Keratinocyte (primary cell): Measurements from ENCODE around the gene DSCAML1. TPM values are rescaled to one million over a fixed set of nuclear protein-coding genes. Genes with fewer than 3 reads are reported as not detected.

Experiments
- DNase-seq: peaks from one replicate; pipeline ENCODE4 v3.0.0-alpha.2; 2011; ENCODE audit warnings: low read depth, missing footprints, low spot score
- FAIRE-seq: peaks from 2 replicates; lab custom pipeline; 2011; peaks lifted over from hg19 to GRCh38; lab: Jason Lieb, UNC
- H2AFZ ChIP-seq: 2 replicates; pipeline ENCODE4 v1.6.0; 2012; ENCODE audit warnings: low read length, control low read depth, inconsistent platforms; ENCODE audit not compliant: control insufficient read depth
- H3K27ac ChIP-seq: 2 replicates; pipeline ENCODE4 v1.5.1; 2011; ENCODE audit warnings: low read length; ENCODE audit not compliant: control insufficient read depth, insufficient read depth
- H3K27me3 ChIP-seq: 3 replicates; pipeline ENCODE4 v1.6.0; 2011; ENCODE audit warnings: low read length; ENCODE audit not compliant: control insufficient read depth, insufficient read depth; ENCODE audit errors: extremely low read depth
- H3K36me3 ChIP-seq, 2 experiments: 2 replicates in 1 of 2; 3 replicates in 1 of 2; pipeline ENCODE4 v1.5.1; 2011; ENCODE audit warnings: low read length in 2 of 2, mild to moderate bottlenecking in 1 of 2; ENCODE audit not compliant: control insufficient read depth in 2 of 2, insufficient read depth in 2 of 2; ENCODE audit errors: extremely low read depth in 1 of 2
- H3K4me1 ChIP-seq: 3 replicates; pipeline ENCODE4 v1.5.1; 2011; ENCODE audit warnings: low read length; ENCODE audit not compliant: control insufficient read depth, insufficient read depth; ENCODE audit errors: extremely low read depth
- H3K4me2 ChIP-seq: 3 replicates; pipeline ENCODE4 v1.6.0; 2011; ENCODE audit warnings: low read depth, low read length; ENCODE audit not compliant: control insufficient read depth, insufficient read depth; ENCODE audit errors: extremely low read depth
- H3K4me3 ChIP-seq, 3 experiments: fragments of 200-600 bp in 1 of 3; sonication (generic) in 1 of 3; 2 replicates in 2 of 3; 3 replicates in 1 of 3; pipeline ENCODE4 v1.5.1; 2011 to 2016; ENCODE audit warnings: low read length in 3 of 3, mild to moderate bottlenecking in 3 of 3, control low read depth in 2 of 3, inconsistent platforms in 1 of 3, low read depth in 1 of 3, mixed read lengths in 1 of 3, mixed run types in 1 of 3, moderate library complexity in 1 of 3; ENCODE audit not compliant: control insufficient read depth in 2 of 3, insufficient read depth in 2 of 3; ENCODE audit errors: extremely low read depth in 1 of 3
- H3K79me2 ChIP-seq: 2 replicates; pipeline ENCODE4 v1.6.0; 2012; ENCODE audit warnings: low read length; ENCODE audit not compliant: control insufficient read depth, insufficient read depth
- H3K9ac ChIP-seq: 3 replicates; pipeline ENCODE4 v1.6.0; 2011; ENCODE audit warnings: low read length; ENCODE audit not compliant: control insufficient read depth, insufficient read depth; ENCODE audit errors: extremely low read depth
- H3K9me1 ChIP-seq: 3 replicates; pipeline ENCODE4 v1.6.0; 2011; ENCODE audit warnings: low read length; ENCODE audit not compliant: control insufficient read depth, insufficient read depth; ENCODE audit errors: extremely low read depth
- H3K9me3 ChIP-seq: 2 replicates; pipeline ENCODE4 v1.5.1; 2012; ENCODE audit warnings: low read depth, low read length; ENCODE audit not compliant: control insufficient read depth
- H4K20me1 ChIP-seq: 3 replicates; pipeline ENCODE4 v1.6.0; 2011; ENCODE audit warnings: low read length; ENCODE audit not compliant: control insufficient read depth, insufficient read depth; ENCODE audit errors: extremely low read depth
- EZH2 ChIP-seq: IDR thresholded peaks from one replicate; pipeline ENCODE4 v1.6.1; 2012; ENCODE audit warnings: inconsistent platforms, mild to moderate bottlenecking, low read length, moderate library complexity
- dilution Hi-C: fragments of 300-500 bp; cut with MboI; formaldehyde crosslinking; loops from one replicate; pipeline ENCODE4 v1.7.0; 2020; ENCODE audit warnings: low sequenced_read_pairs; ENCODE audit not compliant: extremely low pct_ligation_motif_present
- polyA plus RNA-seq, 5 experiments: library from polyadenylated mRNA; depleted of rRNA in 3 of 5; stranded (reverse) in 3 of 5; stranded (forward) in 1 of 5; unstranded in 1 of 5; fragments of >200 nt; gene quantifications; 1 replicate in 1 of 5; 2 replicates in 3 of 5; 3 replicates in 1 of 5; pipeline versions ENCODE4 v1.2.1 to v1.2.3, GENCODE V29; 2011 to 2012; ENCODE audit warnings: missing spikeins in 2 of 5, low read depth in 1 of 5, low replicate concordance in 1 of 5
- TF ChIP-seq, protein P1 (sequence below), 3 experiments: IDR thresholded peaks in 1 of 3; conservative IDR thresholded peaks in 1 of 3; optimal IDR thresholded peaks in 1 of 3; 2 replicates in 2 of 3; 3 replicates in 1 of 3; pipeline versions ENCODE3 to v1.5.1; 2011; ENCODE audit warnings: low read length in 3 of 3, mild to moderate bottlenecking in 3 of 3, moderate library complexity in 2 of 3, control low read depth in 1 of 3, inconsistent platforms in 1 of 3; ENCODE audit not compliant: insufficient read depth in 2 of 3; ENCODE audit errors: extremely low read depth in 1 of 3

The DSCAML1 gene
- polyA plus RNA-seq, 1 donor (not counting 4 experiments of a cell fraction or from before 2014, with no cell fraction given) = not detected

DNA sequence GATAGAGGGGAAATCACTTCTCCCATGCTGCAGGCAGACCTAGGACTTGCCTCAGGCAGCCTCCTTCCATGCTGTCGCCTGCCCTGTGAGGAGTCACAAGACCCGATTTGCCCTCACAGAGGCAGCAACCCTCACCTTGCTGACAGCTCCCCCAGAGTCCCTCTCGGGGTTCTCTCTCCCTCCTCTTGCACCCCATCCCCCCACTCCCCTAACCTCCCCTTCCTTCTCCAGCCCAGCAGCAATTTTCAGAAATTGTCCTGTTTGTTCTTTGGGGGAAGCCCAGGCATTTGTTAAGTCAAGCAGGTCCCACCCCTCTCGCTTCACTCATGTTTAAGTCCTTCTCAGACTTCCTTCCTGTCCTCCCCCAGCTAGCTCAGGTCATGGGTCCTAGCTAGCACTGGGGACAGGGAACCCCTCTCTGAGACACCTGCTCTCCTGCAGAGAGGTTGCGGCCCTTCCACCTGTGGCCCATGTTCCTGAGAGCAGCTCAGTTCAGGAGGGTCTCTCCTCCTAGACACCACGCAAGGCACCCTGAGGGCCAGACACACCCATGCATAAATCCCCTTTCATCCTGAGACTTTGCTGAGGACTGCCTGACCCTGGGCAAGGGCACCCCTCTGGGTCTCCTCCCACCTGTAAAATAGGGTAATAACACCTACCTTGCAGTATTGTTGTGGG, 33.8 kb upstream of the DSCAML1 start:
- no peak for TF ChIP-seq EZH2
- TF ChIP-seq, protein P1, sequence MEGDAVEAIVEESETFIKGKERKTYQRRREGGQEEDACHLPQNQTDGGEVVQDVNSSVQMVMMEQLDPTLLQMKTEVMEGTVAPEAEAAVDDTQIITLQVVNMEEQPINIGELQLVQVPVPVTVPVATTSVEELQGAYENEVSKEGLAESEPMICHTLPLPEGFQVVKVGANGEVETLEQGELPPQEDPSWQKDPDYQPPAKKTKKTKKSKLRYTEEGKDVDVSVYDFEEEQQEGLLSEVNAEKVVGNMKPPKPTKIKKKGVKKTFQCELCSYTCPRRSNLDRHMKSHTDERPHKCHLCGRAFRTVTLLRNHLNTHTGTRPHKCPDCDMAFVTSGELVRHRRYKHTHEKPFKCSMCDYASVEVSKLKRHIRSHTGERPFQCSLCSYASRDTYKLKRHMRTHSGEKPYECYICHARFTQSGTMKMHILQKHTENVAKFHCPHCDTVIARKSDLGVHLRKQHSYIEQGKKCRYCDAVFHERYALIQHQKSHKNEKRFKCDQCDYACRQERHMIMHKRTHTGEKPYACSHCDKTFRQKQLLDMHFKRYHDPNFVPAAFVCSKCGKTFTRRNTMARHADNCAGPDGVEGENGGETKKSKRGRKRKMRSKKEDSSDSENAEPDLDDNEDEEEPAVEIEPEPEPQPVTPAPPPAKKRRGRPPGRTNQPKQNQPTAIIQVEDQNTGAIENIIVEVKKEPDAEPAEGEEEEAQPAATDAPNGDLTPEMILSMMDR (optimal IDR thresholded peaks at IDR 0.05 in 1 of 3, IDR thresholded peaks at IDR 0.05 in 1 of 3, conservative IDR thresholded peaks at IDR 0.05 in 1 of 3; ENCODE audit: extremely low read depth in 1 of 3, insufficient read depth in 2 of 3, low read length in 3 of 3) = no peak
- Histone ChIP-seq H3K9me1 (no peaks in the 10 kb centered on the region), H3K4me3 (no peak overlapping the region), H3K27ac (no peak overlapping the region), H3K4me1 (peaks cover 13% of the 10 kb centered on the region), H4K20me1 (no peaks in the 10 kb centered on the region), H3K4me2 (no peak overlapping the region), H2AFZ (no peak overlapping the region), H3K9ac (no peak overlapping the region), H3K27me3 (peaks cover 13% of the 10 kb centered on the region), H3K36me3 (no peaks in the 10 kb centered on the region), H3K9me3 (no peaks in the 10 kb centered on the region), H3K79me2 (no peaks in the 10 kb centered on the region)
- DNase-seq (no peak), FAIRE-seq (no peak)
- dilution Hi-C loops = no loop called here

DNA sequence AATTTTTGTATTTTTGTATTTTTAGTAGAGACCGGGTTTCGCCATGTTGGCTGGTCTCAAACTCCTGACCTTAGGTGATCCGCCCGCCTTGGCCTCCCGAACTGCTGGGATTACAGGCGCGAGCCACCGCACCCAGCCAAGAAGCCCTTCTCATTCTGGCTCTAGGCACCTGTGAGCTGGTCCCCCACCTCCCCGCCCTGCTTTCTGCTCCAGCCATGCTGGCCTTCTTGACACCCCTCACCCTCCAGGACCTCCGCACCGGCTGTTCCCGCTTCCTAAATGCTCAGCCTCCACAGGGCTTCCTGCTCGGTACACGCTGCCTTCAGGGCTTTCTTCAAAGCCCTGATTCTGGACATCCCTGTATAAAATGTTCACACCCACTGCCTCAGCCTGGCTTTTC, 33.1 kb upstream of the DSCAML1 start:
- Histone ChIP-seq H3K4me3 (no peak overlapping the region), H3K27ac (no peak overlapping the region), H3K9me1 (no peaks in the 10 kb centered on the region), H3K4me2 (no peak overlapping the region), H3K9me3 (no peaks in the 10 kb centered on the region), H3K79me2 (no peaks in the 10 kb centered on the region), H3K9ac (no peak overlapping the region), H3K4me1 (peaks cover 13% of the 10 kb centered on the region), H3K27me3 (peaks cover 13% of the 10 kb centered on the region), H4K20me1 (no peaks in the 10 kb centered on the region), H2AFZ (no peak overlapping the region), H3K36me3 (no peaks in the 10 kb centered on the region)
- DNase-seq = no peak
- no peak for FAIRE-seq
- TF ChIP-seq, protein P1 (optimal IDR thresholded peaks at IDR 0.05 in 1 of 3, IDR thresholded peaks at IDR 0.05 in 1 of 3, conservative IDR thresholded peaks at IDR 0.05 in 1 of 3; ENCODE audit: extremely low read depth in 1 of 3, insufficient read depth in 2 of 3, low read length in 3 of 3) = no peak
- TF ChIP-seq EZH2 = no peak
- dilution Hi-C loops = no loop called here
